Measurements from ENCODE around the gene IKZF4. TPM values are rescaled to one million over a fixed set of nuclear protein-coding genes. Genes with fewer than 3 reads are reported as not detected.

The IKZF4 gene
- total RNA-seq, 2 donors from 2014 or later: 3.9 to 9.4 TPM

DNA sequence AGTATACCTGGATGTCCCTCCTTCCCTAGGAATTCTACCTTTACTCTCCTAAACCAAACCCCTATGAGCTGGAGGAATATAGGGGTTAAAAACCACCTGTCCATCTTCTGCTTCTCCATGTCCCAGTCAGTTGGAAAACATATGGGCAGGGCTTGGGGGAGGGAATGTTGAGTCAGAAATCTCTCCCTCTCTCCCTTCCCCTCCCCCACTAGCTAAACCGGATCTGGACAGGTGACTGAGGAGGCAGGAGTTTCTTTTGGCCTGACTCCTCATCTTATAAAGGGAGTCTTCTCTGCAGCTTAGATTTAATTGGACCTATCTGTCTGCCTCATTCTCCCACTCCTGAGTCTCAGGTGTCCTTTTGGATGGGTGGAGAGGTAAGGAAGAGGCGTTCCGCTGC, 65.3 kb downstream of the IKZF4 start:
- peaks cover under 1% of the 10 kb centered on the region for H3K4me1 Mint-ChIP-seq
- ATAC-seq: no peak
- H3K27me3 Mint-ChIP-seq: no peaks in the 10 kb centered on the region
- no peak overlapping the region for H3K4me3 Mint-ChIP-seq
- H3K27ac Mint-ChIP-seq: no peak overlapping the region
- no peaks in the 10 kb centered on the region for H3K36me3 Mint-ChIP-seq (ENCODE audit: low read depth)
- H3K9me3 ChIP-seq (ENCODE audit: control insufficient read depth, low read length, poor library complexity, severe bottlenecking): no peaks in the 10 kb centered on the region
- DNase-seq: no peak

DNA sequence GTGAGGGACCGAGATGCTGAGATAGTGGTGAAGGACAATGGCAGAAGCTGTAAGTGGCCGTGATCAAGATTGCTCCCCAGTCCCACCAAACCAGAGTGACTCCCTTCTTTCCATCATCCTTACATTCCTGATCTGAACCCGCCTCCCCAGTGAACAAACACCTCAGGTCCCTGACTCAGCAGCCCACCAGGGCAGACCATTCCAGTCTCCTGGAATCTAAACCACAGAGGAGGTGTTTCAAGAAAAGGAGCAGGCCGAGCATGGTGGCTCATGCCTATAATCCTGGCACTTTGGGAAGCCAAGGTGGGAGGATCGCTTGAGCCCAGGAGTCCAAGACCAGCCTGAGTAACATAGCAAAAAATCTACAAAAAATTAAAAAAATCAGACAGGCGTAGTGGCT, 65.8 kb downstream of the IKZF4 start:
- no peak overlapping the region for H3K4me3 Mint-ChIP-seq
- no peak for DNase-seq
- no peaks in the 10 kb centered on the region for H3K27me3 Mint-ChIP-seq
- no peaks in the 10 kb centered on the region for H3K36me3 Mint-ChIP-seq (ENCODE audit: low read depth)
- no peak overlapping the region for H3K27ac Mint-ChIP-seq
- no peak for ATAC-seq
- H3K9me3 ChIP-seq (ENCODE audit: control insufficient read depth, low read length, poor library complexity, severe bottlenecking): no peaks in the 10 kb centered on the region
- H3K4me1 Mint-ChIP-seq: no peaks in the 10 kb centered on the region

DNA sequence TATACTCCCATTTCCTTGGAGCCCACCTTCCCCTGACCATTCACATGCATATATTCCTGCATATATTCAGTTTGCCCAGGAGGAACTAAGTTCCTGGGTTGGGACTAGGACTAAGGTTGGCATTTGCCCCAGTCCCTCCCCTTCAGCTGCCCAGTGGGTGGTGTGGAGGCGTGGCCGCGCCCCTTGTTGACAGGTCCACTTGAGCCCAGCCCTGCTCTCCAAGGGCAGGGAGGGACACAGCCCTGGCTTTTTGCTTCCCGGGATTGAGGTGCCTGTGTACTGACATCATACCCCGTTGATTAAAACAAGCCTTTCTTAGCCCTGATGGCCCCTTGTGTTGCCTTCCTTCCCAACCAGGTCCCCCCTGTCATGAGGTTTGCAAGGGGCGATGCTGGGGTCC, 66.4 kb downstream of the IKZF4 start:
- DNase-seq (no peak), ATAC-seq (no peak)
- Mint-ChIP-seq H3K27me3 (no peaks in the 10 kb centered on the region), H3K4me1 (no peaks in the 10 kb centered on the region), H3K4me3 (no peak overlapping the region), H3K36me3 (ENCODE audit: low read depth) (no peaks in the 10 kb centered on the region), H3K27ac (no peak overlapping the region)
- no peaks in the 10 kb centered on the region for H3K9me3 ChIP-seq (ENCODE audit: control insufficient read depth, low read length, poor library complexity, severe bottlenecking)

Other genes with a start within 250 kb of the IKZF4 start
- gene SARNP, start 203.3 kb upstream of the IKZF4 start, total RNA-seq: 10 to 100 TPM; 37.3 to 38.5 TPM
- 10 to 100 TPM; 16.3 to 20.5 TPM for gene ORMDL2, start 203.0 kb upstream of the IKZF4 start, total RNA-seq
- gene DNAJC14, start 191.5 kb upstream of the IKZF4 start, total RNA-seq: 10 to 100 TPM; 15.2 to 20.5 TPM
- gene MMP19, start 178.1 kb upstream of the IKZF4 start, total RNA-seq: not detected
- 10 to 100 TPM; 21.9 to 23.3 TPM for gene PYM1, start 93.1 kb upstream of the IKZF4 start, total RNA-seq
- 1,000 to 10,000 TPM in 1 of 2 donors, 100 to 1,000 TPM in 1; 870 to 1,080 TPM for gene DGKA, start 89.9 kb upstream of the IKZF4 start, total RNA-seq
- gene PMEL, start 55.0 kb upstream of the IKZF4 start, total RNA-seq: under 1 TPM in 1 of 2 donors, not detected in 1; 0.63 TPM
- gene CDK2, start 54.2 kb upstream of the IKZF4 start, total RNA-seq: 10 to 100 TPM; 12.2 to 18.7 TPM
- 10 to 100 TPM; 56.4 to 57.0 TPM for gene RAB5B, start 47.0 kb upstream of the IKZF4 start, total RNA-seq
- 1 to 10 TPM; 1.5 to 2.2 TPM for gene SUOX, start 23.8 kb upstream of the IKZF4 start, total RNA-seq
- gene RPS26, start 20.9 kb downstream of the IKZF4 start, total RNA-seq: 10 to 100 TPM; 46.9 to 72.3 TPM
- under 1 TPM; 0.60 to 0.80 TPM for gene ERBB3, start 59.1 kb downstream of the IKZF4 start, total RNA-seq
- gene PA2G4, start 83.5 kb downstream of the IKZF4 start, total RNA-seq: 10 to 100 TPM; 62.0 to 76.2 TPM
- gene RPL41, start 95.6 kb downstream of the IKZF4 start, total RNA-seq: 1,000 to 10,000 TPM; 5,484 to 5,668 TPM
- gene ZC3H10, start 97.2 kb downstream of the IKZF4 start, total RNA-seq: 1 to 10 TPM; 6.8 to 8.7 TPM
- gene ESYT1, start 107.2 kb downstream of the IKZF4 start, total RNA-seq: 100 to 1,000 TPM; 178 to 211 TPM
- 1 to 10 TPM; 5.4 to 9.0 TPM for gene MYL6B, start 131.5 kb downstream of the IKZF4 start, total RNA-seq
- gene MYL6, start 137.3 kb downstream of the IKZF4 start, total RNA-seq: 100 to 1,000 TPM; 741 to 784 TPM
- 100 to 1,000 TPM; 130 to 138 TPM for gene SMARCC2, start 168.4 kb downstream of the IKZF4 start, total RNA-seq
- 10 to 100 TPM; 35.5 to 37.4 TPM for gene RNF41, start 200.9 kb downstream of the IKZF4 start, total RNA-seq
- gene NABP2, start 203.3 kb downstream of the IKZF4 start, total RNA-seq: 10 to 100 TPM; 12.5 to 19.4 TPM
- gene SLC39A5, start 209.0 kb downstream of the IKZF4 start, total RNA-seq: not detected
- gene ANKRD52, start 237.3 kb downstream of the IKZF4 start, total RNA-seq: 10 to 100 TPM; 30.8 to 33.4 TPM
- gene COQ10A, start 245.9 kb downstream of the IKZF4 start, total RNA-seq: 10 to 100 TPM; 28.7 to 34.4 TPM

Measured in T-helper 17 cell (primary cell).